ENCODE data around the gene CASP8AP2. TPM values are rescaled to one million over a fixed set of nuclear protein-coding genes. Genes with fewer than 3 reads are reported as not detected.

Gene CASP8AP2
- total RNA-seq, 1 donor: 13.0 TPM

DNA sequence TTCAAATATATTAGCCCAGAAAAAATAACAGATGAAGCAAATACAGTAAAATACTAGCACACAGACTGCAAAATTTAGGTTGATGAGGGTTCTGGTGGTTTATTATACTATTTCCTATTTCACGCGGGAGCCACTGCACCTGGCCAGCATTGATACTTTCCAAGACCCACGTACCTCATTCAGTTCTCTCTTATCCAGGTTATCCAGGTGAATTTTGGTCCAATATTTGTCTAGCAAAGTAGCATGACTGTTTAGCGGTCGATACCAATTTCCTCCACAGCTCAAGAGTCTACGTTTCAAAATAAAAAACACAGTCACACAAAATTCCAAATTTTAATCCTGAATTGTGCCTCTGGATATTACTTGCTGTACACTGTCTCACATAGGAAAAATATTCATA lies 44.8 kb upstream of the CASP8AP2 start:
- no peaks in the 10 kb centered on the region for H3K4me1 ChIP-seq (ENCODE audit: insufficient read depth, low read length)
- no peaks in the 10 kb centered on the region for H4K20me1 ChIP-seq (ENCODE audit: insufficient read depth, low read length)
- H2AFZ ChIP-seq (ENCODE audit: low read length): no peak overlapping the region
- no peak overlapping the region for H3K27ac ChIP-seq (ENCODE audit: low read depth, low read length)
- TF ChIP-seq, protein P1, sequence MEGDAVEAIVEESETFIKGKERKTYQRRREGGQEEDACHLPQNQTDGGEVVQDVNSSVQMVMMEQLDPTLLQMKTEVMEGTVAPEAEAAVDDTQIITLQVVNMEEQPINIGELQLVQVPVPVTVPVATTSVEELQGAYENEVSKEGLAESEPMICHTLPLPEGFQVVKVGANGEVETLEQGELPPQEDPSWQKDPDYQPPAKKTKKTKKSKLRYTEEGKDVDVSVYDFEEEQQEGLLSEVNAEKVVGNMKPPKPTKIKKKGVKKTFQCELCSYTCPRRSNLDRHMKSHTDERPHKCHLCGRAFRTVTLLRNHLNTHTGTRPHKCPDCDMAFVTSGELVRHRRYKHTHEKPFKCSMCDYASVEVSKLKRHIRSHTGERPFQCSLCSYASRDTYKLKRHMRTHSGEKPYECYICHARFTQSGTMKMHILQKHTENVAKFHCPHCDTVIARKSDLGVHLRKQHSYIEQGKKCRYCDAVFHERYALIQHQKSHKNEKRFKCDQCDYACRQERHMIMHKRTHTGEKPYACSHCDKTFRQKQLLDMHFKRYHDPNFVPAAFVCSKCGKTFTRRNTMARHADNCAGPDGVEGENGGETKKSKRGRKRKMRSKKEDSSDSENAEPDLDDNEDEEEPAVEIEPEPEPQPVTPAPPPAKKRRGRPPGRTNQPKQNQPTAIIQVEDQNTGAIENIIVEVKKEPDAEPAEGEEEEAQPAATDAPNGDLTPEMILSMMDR (IDR thresholded peaks at IDR 0.05; ENCODE audit: extremely low read depth, low read depth, low read length): no peak
- peaks cover 52% of the 10 kb centered on the region for H3K36me3 ChIP-seq (ENCODE audit: insufficient read depth, low read length)
- H3K4me2 ChIP-seq (ENCODE audit: insufficient read depth, low read length): no peak overlapping the region
- no peak overlapping the region for H3K4me3 ChIP-seq (ENCODE audit: insufficient read depth, low read length)
- no peaks in the 10 kb centered on the region for H3K27me3 ChIP-seq (ENCODE audit: insufficient read depth, low read length)
- peak; percentile 62 for DNase-seq (ENCODE audit: insufficient read length, low spot score, missing footprints)
- no peaks in the 10 kb centered on the region for H3K9me3 ChIP-seq (ENCODE audit: low read depth, low read length)
- no peaks in the 10 kb centered on the region for H3K79me2 ChIP-seq (ENCODE audit: insufficient read depth, low read length)

DNA sequence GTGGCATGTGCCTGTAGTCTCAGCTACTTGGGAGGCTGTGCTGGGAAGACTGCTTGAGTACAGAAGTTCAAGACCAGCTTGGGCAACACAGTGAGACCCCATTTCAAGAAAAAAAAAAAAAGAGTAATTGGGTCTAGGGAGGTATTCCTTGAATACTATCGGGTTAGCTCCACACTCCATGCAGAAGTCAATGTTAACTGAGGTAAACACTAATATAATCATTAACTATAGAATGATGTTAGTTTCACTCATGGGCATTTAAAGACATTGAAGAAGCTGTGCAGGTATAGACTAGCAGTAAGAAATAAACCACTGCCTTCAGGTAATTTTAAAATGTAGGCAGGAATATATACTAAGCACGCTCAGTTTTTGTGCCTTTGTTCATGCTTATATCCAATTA lies 42.7 kb upstream of the CASP8AP2 start:
- peaks cover 48% of the 10 kb centered on the region for H3K36me3 ChIP-seq (ENCODE audit: insufficient read depth, low read length)
- TF ChIP-seq, protein P1 (IDR thresholded peaks at IDR 0.05; ENCODE audit: extremely low read depth, low read depth, low read length): no peak
- H2AFZ ChIP-seq (ENCODE audit: low read length): no peak overlapping the region
- H3K27ac ChIP-seq (ENCODE audit: low read depth, low read length): no peak overlapping the region
- no peak for DNase-seq (ENCODE audit: insufficient read length, low spot score, missing footprints)
- no peak overlapping the region for H3K4me3 ChIP-seq (ENCODE audit: insufficient read depth, low read length)
- H3K4me2 ChIP-seq (ENCODE audit: insufficient read depth, low read length): no peak overlapping the region
- H3K4me1 ChIP-seq (ENCODE audit: insufficient read depth, low read length): no peaks in the 10 kb centered on the region
- H3K27me3 ChIP-seq (ENCODE audit: insufficient read depth, low read length): no peaks in the 10 kb centered on the region
- H3K79me2 ChIP-seq (ENCODE audit: insufficient read depth, low read length): no peaks in the 10 kb centered on the region
- H3K9me3 ChIP-seq (ENCODE audit: low read depth, low read length): no peaks in the 10 kb centered on the region
- H4K20me1 ChIP-seq (ENCODE audit: insufficient read depth, low read length): no peaks in the 10 kb centered on the region

DNA sequence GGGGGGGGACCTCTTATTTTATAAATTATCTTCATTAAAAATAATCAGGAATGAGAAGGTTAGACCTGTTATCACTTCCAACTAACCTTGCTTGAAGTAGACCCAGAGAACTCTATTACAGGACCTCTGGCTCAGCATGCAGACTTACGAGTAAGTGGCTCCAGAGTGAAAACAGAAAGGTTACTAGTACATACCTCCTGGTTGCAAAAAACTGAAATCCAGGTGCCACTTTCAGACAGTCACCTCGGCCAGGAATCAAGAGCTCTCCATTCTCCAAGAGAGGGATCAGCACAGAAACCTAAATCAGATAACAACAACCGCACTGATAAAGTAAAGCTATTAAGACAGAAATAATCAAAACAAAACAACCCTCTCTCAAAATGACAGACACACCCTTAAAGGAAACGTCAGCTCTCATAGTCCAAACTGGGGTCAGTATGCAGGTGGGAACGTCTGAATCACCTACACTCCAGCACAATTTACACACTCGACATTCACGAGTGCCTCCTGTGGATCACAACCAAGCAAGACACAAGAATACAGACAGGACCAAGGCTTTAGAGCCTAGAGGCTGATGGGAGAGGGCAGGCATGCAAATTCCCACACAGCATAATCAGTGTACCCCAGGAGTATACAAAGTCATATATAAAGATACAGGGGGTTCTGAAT lies 41.9 kb upstream of the CASP8AP2 start:
- Histone ChIP-seq H3K27me3 (ENCODE audit: insufficient read depth, low read length) (no peaks in the 10 kb centered on the region), H3K9me3 (ENCODE audit: low read depth, low read length) (no peaks in the 10 kb centered on the region)
- TF ChIP-seq, protein P1 (IDR thresholded peaks at IDR 0.05; ENCODE audit: extremely low read depth, low read depth, low read length): no peak

DNA sequence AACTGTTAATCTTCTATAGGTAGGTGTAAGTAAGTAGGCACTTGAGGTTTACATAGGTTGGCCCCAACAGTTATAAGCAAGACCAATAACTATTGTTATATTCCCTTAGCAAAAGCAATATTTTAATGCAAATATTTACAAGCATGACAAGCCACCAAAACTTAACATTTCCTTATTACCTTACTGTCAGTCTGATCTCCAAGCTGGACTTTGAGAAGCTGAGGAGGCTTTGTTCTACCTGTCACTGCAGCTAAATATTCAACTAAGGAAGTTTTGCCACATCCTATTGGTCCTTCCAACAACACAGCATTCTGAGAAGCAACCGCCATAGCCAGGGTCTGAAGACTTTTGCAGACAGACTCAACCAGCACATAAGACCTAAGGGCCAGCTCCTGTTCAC lies 39.7 kb upstream of the CASP8AP2 start:
- no peaks in the 10 kb centered on the region for H4K20me1 ChIP-seq (ENCODE audit: insufficient read depth, low read length)
- TF ChIP-seq, protein P1 (IDR thresholded peaks at IDR 0.05; ENCODE audit: extremely low read depth, low read depth, low read length): no peak
- H3K36me3 ChIP-seq (ENCODE audit: insufficient read depth, low read length): peaks cover 45% of the 10 kb centered on the region

More for the DNA sequence above, 41.9 kb upstream of the CASP8AP2 start:
- no peak for DNase-seq (ENCODE audit: insufficient read length, low spot score, missing footprints)
- H3K4me1 ChIP-seq (ENCODE audit: insufficient read depth, low read length): no peaks in the 10 kb centered on the region
- H4K20me1 ChIP-seq (ENCODE audit: insufficient read depth, low read length): no peaks in the 10 kb centered on the region
- H3K4me2 ChIP-seq (ENCODE audit: insufficient read depth, low read length): no peak overlapping the region
- H2AFZ ChIP-seq (ENCODE audit: low read length): no peak overlapping the region
- H3K4me3 ChIP-seq (ENCODE audit: insufficient read depth, low read length): no peak overlapping the region
- peaks cover 50% of the 10 kb centered on the region for H3K36me3 ChIP-seq (ENCODE audit: insufficient read depth, low read length)
- no peaks in the 10 kb centered on the region for H3K79me2 ChIP-seq (ENCODE audit: insufficient read depth, low read length)
- no peak overlapping the region for H3K27ac ChIP-seq (ENCODE audit: low read depth, low read length)

More for the DNA sequence above, 39.7 kb upstream of the CASP8AP2 start:
- Histone ChIP-seq H3K4me1 (ENCODE audit: insufficient read depth, low read length) (no peaks in the 10 kb centered on the region), H2AFZ (ENCODE audit: low read length) (no peak overlapping the region), H3K9me3 (ENCODE audit: low read depth, low read length) (no peaks in the 10 kb centered on the region), H3K4me3 (ENCODE audit: insufficient read depth, low read length) (no peak overlapping the region), H3K27me3 (ENCODE audit: insufficient read depth, low read length) (no peaks in the 10 kb centered on the region), H3K79me2 (ENCODE audit: insufficient read depth, low read length) (no peaks in the 10 kb centered on the region), H3K4me2 (ENCODE audit: insufficient read depth, low read length) (no peak overlapping the region), H3K27ac (ENCODE audit: low read depth, low read length) (no peak overlapping the region)
- no peak for DNase-seq (ENCODE audit: insufficient read length, low spot score, missing footprints)

Measured in osteoblast (primary cell).